HEK293T (cell line): ENCODE results near the gene TMEM121B.

ENCODE experiments used
- BHLHE40 ChIP-seq: fragments of 450-650 bp; IDR thresholded peaks from 2 replicates; pipeline ENCODE4 v1.6.1; 2016; ENCODE audit warnings: mild to moderate bottlenecking, moderate library complexity, borderline replicate concordance
- CTBP1 ChIP-seq: fragments of 450-650 bp; IDR thresholded peaks from 2 replicates; pipeline ENCODE4 v1.6.1; 2016; ENCODE audit warnings: borderline replicate concordance
- ELF4 ChIP-seq: fragments of 450-650 bp; IDR thresholded peaks from 2 replicates; pipeline ENCODE4 v1.6.1; 2017; ENCODE audit warnings: antibody characterized with exemption
- FOXA1 ChIP-seq: fragments of 450-650 bp; IDR thresholded peaks from 2 replicates; pipeline ENCODE4 v1.6.1; 2016; ENCODE audit warnings: mild to moderate bottlenecking
- FOXK2 ChIP-seq: fragments of 450-650 bp; IDR thresholded peaks from 2 replicates; pipeline ENCODE4 v1.6.1; 2016; ENCODE audit warnings: mild to moderate bottlenecking
- FOXM1 ChIP-seq: fragments of 450-650 bp; IDR thresholded peaks from 2 replicates; pipeline ENCODE4 v1.6.1; 2017; ENCODE audit warnings: mild to moderate bottlenecking, borderline replicate concordance
- HDGF ChIP-seq: fragments of 450-650 bp; IDR thresholded peaks from 2 replicates; pipeline ENCODE4 v1.6.1; 2017; ENCODE audit warnings: antibody characterized with exemption, borderline replicate concordance
- L3MBTL2 ChIP-seq: fragments of 450-650 bp; conservative IDR thresholded peaks from 2 replicates; pipeline ENCODE4 v1.6.1; 2016; ENCODE audit warnings: mild to moderate bottlenecking
- LEF1 ChIP-seq: fragments of 450-650 bp; IDR thresholded peaks from 2 replicates; pipeline ENCODE4 v1.6.1; 2017; ENCODE audit warnings: mild to moderate bottlenecking, borderline replicate concordance
- NFRKB ChIP-seq: fragments of 450-650 bp; IDR thresholded peaks from 2 replicates; pipeline ENCODE4 v1.6.1; 2016; ENCODE audit warnings: mild to moderate bottlenecking, moderate library complexity
- PKNOX1 ChIP-seq: fragments of 450-650 bp; IDR thresholded peaks from 2 replicates; pipeline ENCODE4 v1.6.1; 2016
- TARDBP ChIP-seq: fragments of 450-650 bp; IDR thresholded peaks from 2 replicates; pipeline ENCODE4 v1.6.1; 2016

- TF ChIP-seq FOXK2 (no peak), L3MBTL2 (no peak), HDGF (no peak), FOXM1 (no peak), BHLHE40 (no peak), PKNOX1 (no peak), LEF1 (no peak), CTBP1 (no peak), TARDBP (no peak), NFRKB (no peak), FOXA1 (no peak), ELF4 (no peak)
Observed at GRCh38 chr22:17132112-17132511, 11.0 kb upstream of the TMEM121B start.
